Right cardiac atrium (tissue), 5 donors: ENCODE data around the gene DCLRE1A. TPM values are rescaled to one million over a fixed set of nuclear protein-coding genes. Genes with fewer than 3 reads are reported as not detected.

Source experiments
- ATAC-seq, 2 donors: fragments of 200-7000 bp; cut with Tn5 transposase; one replicate each; pipeline versions ENCODE4 v1.8.0 to v1.9.1; 2020; ENCODE audit warnings: moderate library complexity in 2 of 2, mild to moderate bottlenecking in 1 of 2
- DNase-seq, 3 donors: peaks; one replicate each; pipeline ENCODE4 v3.0.0-alpha.2; 2020
- H3K27ac ChIP-seq: one replicate; pipeline ENCODE4 v1.5.1; 2013; ENCODE audit warnings: mild to moderate bottlenecking, low read length, control low read depth, moderate library complexity
- H3K27me3 ChIP-seq: one replicate; pipeline ENCODE4 v1.6.1; 2013; ENCODE audit not compliant: control insufficient read depth, insufficient read depth
- H3K4me1 ChIP-seq: one replicate; pipeline ENCODE4 v1.6.1; 2013; ENCODE audit warnings: low read length; ENCODE audit not compliant: control insufficient read depth, insufficient read depth
- H3K4me3 ChIP-seq: one replicate; pipeline ENCODE4 v1.5.1; 2013; ENCODE audit warnings: low read length, control low read depth
- H3K9me3 ChIP-seq: one replicate; pipeline ENCODE4 v1.6.1; 2013; ENCODE audit warnings: low read length; ENCODE audit not compliant: control insufficient read depth
- WGBS: extraction: QIAGEN DNeasy Blood & Tissue Kit; methylation state at CpG from one replicate; pipeline ENCODE4 v1.1.7; 2013; 5-methylcytosine and 5-hydroxymethylcytosine counted together
- intact Hi-C, 4 donors: fragments of 100-400 bp; cut with DNase I; formaldehyde crosslinking; loops; one replicate each; pipeline versions ENCODE4 v1.11.0 to v1.14.0; 2022 to 2023
- long read RNA-seq, 4 donors: library from polyadenylated mRNA; unstranded; transcript quantifications; one replicate each; pipeline ENCODE4 v2.0.0, GENCODE V29; 2020 to 2021
- polyA plus RNA-seq: library from polyadenylated mRNA; stranded (reverse); fragments of 200-250 nt; gene quantifications from one replicate; pipeline ENCODE4 v1.2.3, GENCODE V29; 2013
- total RNA-seq, 4 donors: library from RNA; stranded (reverse); fragmentation: NEBNext Ultra II Directional; extraction: Animal tissue kit (Norgen Biotek cat#: 25700); gene quantifications; one replicate each; pipeline ENCODE4 v1.2.1, GENCODE V29; 2021
- donor health status: healthy with polysubstance abuse.
- donor health status: DM: no; HTN: yes; CAD: no.
- donor health status: DM: no; HTN: no; CAD: no.
- donor health status: DM: no; HTN: yes; CAD: no; lungs with severe emphysema.
- donor health status: DM: yes; HTN: yes; CAD: no.

Gene DCLRE1A
- total RNA-seq (1 to 10 TPM; 5.0 to 7.3 (median 6.6) TPM), polyA plus RNA-seq (4.5 TPM)
- long read RNA-seq, donor 1, full-length matches to known transcripts: 8 of 11 reads
- long read RNA-seq, donor 1, partial matches to known transcripts: 2 of 11 reads
- long read RNA-seq, donor 1, other reads (novel, unspliced or antisense): 1 of 11 reads
- long read RNA-seq, donor 2, full-length matches to known transcripts: 8 of 10 reads
- long read RNA-seq, donor 2, partial matches to known transcripts: 1 of 10 reads
- long read RNA-seq, donor 2, other reads (novel, unspliced or antisense): 1 of 10 reads
- long read RNA-seq, donor 3, full-length matches to known transcripts: 23 of 30 reads
- long read RNA-seq, donor 3, partial matches to known transcripts: 6 of 30 reads
- long read RNA-seq, donor 3, other reads (novel, unspliced or antisense): 1 of 30 reads
- long read RNA-seq, donor 4, full-length matches to known transcripts: 4 of 5 reads
- long read RNA-seq, donor 4, partial matches to known transcripts: 1 of 5 reads
- long read RNA-seq, donor 4, other reads (novel, unspliced or antisense): 0 of 5 reads

- Histone ChIP-seq H3K4me1 (peaks cover 2% of the 10 kb centered on the region), H3K27me3 (no peaks in the 10 kb centered on the region), H3K4me3 (peak within 1 kb of the TSS; percentile 57), H3K9me3 (no peaks in the 10 kb centered on the region), H3K27ac (peak within 1 kb of the TSS; percentile 95)
- WGBS: under 1% methylated on average over 39 of the region's 39 CpGs
- intact Hi-C loops: loop anchor here in 1 of 4 donors (10.0 kb wide), 1 partner anchor 191 kb away; the partner anchor contains the start of gene ADRB1
- DNase-seq: peak; percentile 82 to 93 (median 92)
- ATAC-seq: peak; percentile 90 to 93
These were observed at the start of gene DCLRE1A, which contains the start of gene NHLRC2 for GRCh38 chr10:113854013-113854760. TSS of gene DCLRE1A (minus strand) at chr10:113854082. CDS start at chr10:113853182, 900 bp downstream. TSS of gene NHLRC2 (plus strand) at chr10:113854661. CDS start at chr10:113854873, 212 bp downstream.

GRCh38 chr10:113899952-113900598 lies 46.2 kb upstream of the DCLRE1A start:
- Histone ChIP-seq H3K27me3 (no peaks in the 10 kb centered on the region), H3K9me3 (no peaks in the 10 kb centered on the region), H3K4me1 (peaks cover 1% of the 10 kb centered on the region), H3K4me3 (no peak overlapping the region), H3K27ac (peak overlapping the region; percentile 43)
- intact Hi-C loops: loop anchor here in 2 of 4 donors (10.0 kb wide), 1 partner anchor 145 kb away; the partner anchor contains the start of gene ADRB1 (in 2 of the 2)
- ATAC-seq (peak; percentile 89 to 96), DNase-seq (no peak)
- WGBS: 57% methylated on average over 2 of the region's 2 CpGs

GRCh38 chr10:113897693-113898618 lies 44.1 kb upstream of the DCLRE1A start:
- peak; percentile 46 to 73 for ATAC-seq
- Histone ChIP-seq H3K27me3 (no peaks in the 10 kb centered on the region), H3K9me3 (no peaks in the 10 kb centered on the region)

GRCh38 chr10:113895018-113895417 lies 41.1 kb upstream of the DCLRE1A start:
- DNase-seq (no peak), ATAC-seq (no peak)
- Histone ChIP-seq H3K4me3 (no peak overlapping the region), H3K27me3 (no peaks in the 10 kb centered on the region), H3K9me3 (no peaks in the 10 kb centered on the region), H3K4me1 (peaks cover 1% of the 10 kb centered on the region), H3K27ac (no peak overlapping the region)
- intact Hi-C loops: loop anchor here in 2 of 4 donors (10.0 kb wide), 1 partner anchor 150 kb away; the partner anchor contains the start of gene ADRB1 (in 2 of the 2)

More at GRCh38 chr10:113897693-113898618, 44.1 kb upstream of the DCLRE1A start:
- H3K4me1 ChIP-seq: peaks cover 1% of the 10 kb centered on the region
- intact Hi-C loops: loop anchor here in 2 of 4 donors (10.0 kb wide), 1 partner anchor 147 kb away; the partner anchor contains the start of gene ADRB1 (in 2 of the 2)
- 63% methylated on average over 6 of the region's 6 CpGs for WGBS
- peak; percentile 40 to 59 (median 49) for DNase-seq
- H3K27ac ChIP-seq: peak overlapping the region; percentile 68
- H3K4me3 ChIP-seq: no peak overlapping the region

GRCh38 chr10:113894581-113894980 lies 40.7 kb upstream of the DCLRE1A start:
- Histone ChIP-seq H3K27ac (no peak overlapping the region), H3K27me3 (no peaks in the 10 kb centered on the region), H3K4me3 (no peak overlapping the region), H3K4me1 (peaks cover 1% of the 10 kb centered on the region), H3K9me3 (no peaks in the 10 kb centered on the region)
- intact Hi-C loops: loop anchor here in 2 of 4 donors (5.0 to 10.0 kb wide), 2 partner anchors 150 to 208 kb away; partner anchors contain the start of gene ADRB1 (in 2 of the 2)
- DNase-seq (no peak), ATAC-seq (no peak)
- WGBS: 63% methylated on average over 1 of the region's 1 CpG

GRCh38 chr10:113893570-113893969 lies 39.7 kb upstream of the DCLRE1A start:
- no peaks in the 10 kb centered on the region for H3K27me3 ChIP-seq
- DNase-seq: no peak
- intact Hi-C loops: loop anchor here in 2 of 4 donors (5.0 to 10.0 kb wide), 2 partner anchors 151 to 209 kb away; partner anchors contain the start of gene ADRB1 (in 2 of the 2)
- no peak overlapping the region for H3K4me3 ChIP-seq
- no peak for ATAC-seq
- H3K4me1 ChIP-seq: no peaks in the 10 kb centered on the region
- H3K9me3 ChIP-seq: no peaks in the 10 kb centered on the region
- H3K27ac ChIP-seq: peak overlapping the region; percentile 39
- WGBS: 53% methylated on average over 2 of the region's 2 CpGs

GRCh38 chr10:113891476-113891875 lies 37.6 kb upstream of the DCLRE1A start:
- DNase-seq (no peak), ATAC-seq (peak; percentile 73 to 80)
- Histone ChIP-seq H3K4me3 (no peak overlapping the region), H3K27ac (peak overlapping the region; percentile 86), H3K27me3 (no peaks in the 10 kb centered on the region), H3K9me3 (no peaks in the 10 kb centered on the region), H3K4me1 (no peaks in the 10 kb centered on the region)
- 42% methylated on average over 3 of the region's 3 CpGs for WGBS
- intact Hi-C loops: loop anchor here in 2 of 4 donors (5.0 to 10.0 kb wide), 2 partner anchors 153 to 211 kb away; partner anchors contain the start of gene ADRB1 (in 2 of the 2)

- Histone ChIP-seq H3K27ac (no peak overlapping the region), H3K4me1 (no peaks in the 10 kb centered on the region), H3K4me3 (no peak overlapping the region), H3K27me3 (no peaks in the 10 kb centered on the region), H3K9me3 (no peaks in the 10 kb centered on the region)
- intact Hi-C loops: loop anchor here in 2 of 4 donors (5.0 to 10.0 kb wide), 2 partner anchors 154 to 212 kb away; partner anchors contain the start of gene ADRB1 (in 2 of the 2)
- 62% methylated on average over 4 of the region's 4 CpGs for WGBS
- ATAC-seq: peak in 1 of 2 donors; percentile 37
- DNase-seq: no peak
These were observed 36.9 kb upstream of the DCLRE1A start for GRCh38 chr10:113890769-113891168.

GRCh38 chr10:113889911-113890310 lies 36.0 kb upstream of the DCLRE1A start:
- Histone ChIP-seq H3K4me1 (no peaks in the 10 kb centered on the region), H3K27me3 (no peaks in the 10 kb centered on the region), H3K9me3 (no peaks in the 10 kb centered on the region), H3K27ac (no peak overlapping the region), H3K4me3 (no peak overlapping the region)
- ATAC-seq: peak in 1 of 2 donors; percentile 49
- no peak for DNase-seq
- WGBS: 61% methylated on average over 2 of the region's 2 CpGs
- intact Hi-C loops: loop anchor here in 2 of 4 donors (5.0 to 10.0 kb wide), 2 partner anchors 155 to 212 kb away; partner anchors contain the start of gene ADRB1 (in 2 of the 2)
